Sigmoid colon (tissue), 3 donors: Measurements from ENCODE around the gene WDFY4.

Source experiments
- POLR2A ChIP-seq, 2 donors: fragments of 450-650 bp; IDR thresholded peaks; one replicate each; pipeline ENCODE4 v1.6.1; 2016; ENCODE audit warnings: antibody characterized with exemption in 2 of 2, mild to moderate bottlenecking in 2 of 2, moderate library complexity in 2 of 2
- TF ChIP-seq, protein P1 (sequence below), 4 experiments: fragments of 450-650 bp in 3 of 4; fragments of 200-600 bp in 1 of 4; IDR thresholded peaks; one replicate each; pipeline ENCODE4 v1.5.1; 2016 to 2019; ENCODE audit warnings: antibody characterized with exemption in 4 of 4, mild to moderate bottlenecking in 3 of 4, moderate library complexity in 2 of 4

DNA sequence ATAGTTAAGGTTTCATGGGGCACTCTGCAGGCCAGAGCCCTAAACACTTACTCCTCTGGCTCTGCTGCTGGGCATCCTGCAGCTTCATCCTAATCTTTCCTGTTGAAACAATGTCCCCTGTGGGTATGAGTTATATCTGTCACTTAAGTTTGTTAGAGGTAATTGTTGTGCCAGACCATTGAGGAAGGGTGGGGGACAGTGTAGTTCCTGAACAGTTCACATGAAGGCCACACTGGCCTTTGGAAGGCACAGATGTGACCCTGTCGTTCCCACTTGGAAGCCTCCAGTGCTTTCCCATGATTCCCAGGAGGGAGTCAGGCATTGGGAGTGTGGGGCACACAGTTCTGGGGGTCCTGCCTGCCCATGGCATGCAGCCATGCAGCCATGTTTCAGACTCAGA, 65.3 kb downstream of the WDFY4 start:
- TF ChIP-seq, protein P1, sequence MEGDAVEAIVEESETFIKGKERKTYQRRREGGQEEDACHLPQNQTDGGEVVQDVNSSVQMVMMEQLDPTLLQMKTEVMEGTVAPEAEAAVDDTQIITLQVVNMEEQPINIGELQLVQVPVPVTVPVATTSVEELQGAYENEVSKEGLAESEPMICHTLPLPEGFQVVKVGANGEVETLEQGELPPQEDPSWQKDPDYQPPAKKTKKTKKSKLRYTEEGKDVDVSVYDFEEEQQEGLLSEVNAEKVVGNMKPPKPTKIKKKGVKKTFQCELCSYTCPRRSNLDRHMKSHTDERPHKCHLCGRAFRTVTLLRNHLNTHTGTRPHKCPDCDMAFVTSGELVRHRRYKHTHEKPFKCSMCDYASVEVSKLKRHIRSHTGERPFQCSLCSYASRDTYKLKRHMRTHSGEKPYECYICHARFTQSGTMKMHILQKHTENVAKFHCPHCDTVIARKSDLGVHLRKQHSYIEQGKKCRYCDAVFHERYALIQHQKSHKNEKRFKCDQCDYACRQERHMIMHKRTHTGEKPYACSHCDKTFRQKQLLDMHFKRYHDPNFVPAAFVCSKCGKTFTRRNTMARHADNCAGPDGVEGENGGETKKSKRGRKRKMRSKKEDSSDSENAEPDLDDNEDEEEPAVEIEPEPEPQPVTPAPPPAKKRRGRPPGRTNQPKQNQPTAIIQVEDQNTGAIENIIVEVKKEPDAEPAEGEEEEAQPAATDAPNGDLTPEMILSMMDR (IDR thresholded peaks at IDR 0.05), result no peak
- no peak for TF ChIP-seq POLR2A (IDR thresholded peaks at IDR 0.05)
